Progenitor cell of endocrine pancreas (in vitro differentiated cells): ENCODE measurements around the gene PRRG4. TPM values are rescaled to one million over a fixed set of nuclear protein-coding genes. Genes with fewer than 3 reads are reported as not detected.
"Not testable (repeated sequence)": the region's sequence is repeated elsewhere in the genome, so short reads cannot be mapped to it uniquely, and the experiment has no call there.

Experiments
- DNase-seq: peaks from one replicate; pipeline ENCODE4 v3.0.0; 2021; ENCODE audit warnings: low spot score; ENCODE audit not compliant: unreplicated experiment
- H3K27ac Mint-ChIP-seq: 2 replicates; pipeline ENCODE4 v1.8.0; 2021; ENCODE audit warnings: mild to moderate bottlenecking, moderate library complexity, mixed read lengths
- H3K27me3 Mint-ChIP-seq: 2 replicates; pipeline ENCODE4 v1.8.0; 2021; ENCODE audit warnings: mixed read lengths
- H3K36me3 Mint-ChIP-seq: 2 replicates; pipeline ENCODE4 v1.8.0; 2022; ENCODE audit warnings: mixed read lengths; ENCODE audit not compliant: insufficient read depth
- H3K4me1 Mint-ChIP-seq: 2 replicates; pipeline ENCODE4 v1.8.0; 2021; ENCODE audit warnings: low read depth, mixed read lengths
- H3K4me3 Mint-ChIP-seq: 2 replicates; pipeline ENCODE4 v1.8.0; 2021; ENCODE audit warnings: low read depth, mild to moderate bottlenecking, moderate library complexity, mixed read lengths
- H3K9me3 Mint-ChIP-seq: 2 replicates; pipeline ENCODE4 v1.8.0; 2021; ENCODE audit warnings: low read depth, mixed read lengths
- total RNA-seq: library from RNA; stranded (reverse); gene quantifications from 2 replicates; pipeline ENCODE4 v1.2.1, GENCODE V29; 2021
- TF ChIP-seq, protein P1 (sequence below): fragments of 200-600 bp; sonication (generic); IDR thresholded peaks from one replicate; pipeline ENCODE4 v1.5.0; 2021; ENCODE audit warnings: antibody characterized with exemption, mild to moderate bottlenecking; ENCODE audit not compliant: unreplicated experiment

Gene PRRG4
- total RNA-seq, 1 donor from 2014 or later: 0.67 TPM

GRCh38 chr11:32821917-32822560 is 7.7 kb upstream of the PRRG4 start:
- no peak for DNase-seq
- H3K27me3 Mint-ChIP-seq: peaks cover 6% of the 10 kb centered on the region
- H3K4me1 Mint-ChIP-seq: no peaks in the 10 kb centered on the region
- no peak overlapping the region for H3K27ac Mint-ChIP-seq
- H3K9me3 Mint-ChIP-seq: no peaks in the 10 kb centered on the region
- TF ChIP-seq, protein P1, sequence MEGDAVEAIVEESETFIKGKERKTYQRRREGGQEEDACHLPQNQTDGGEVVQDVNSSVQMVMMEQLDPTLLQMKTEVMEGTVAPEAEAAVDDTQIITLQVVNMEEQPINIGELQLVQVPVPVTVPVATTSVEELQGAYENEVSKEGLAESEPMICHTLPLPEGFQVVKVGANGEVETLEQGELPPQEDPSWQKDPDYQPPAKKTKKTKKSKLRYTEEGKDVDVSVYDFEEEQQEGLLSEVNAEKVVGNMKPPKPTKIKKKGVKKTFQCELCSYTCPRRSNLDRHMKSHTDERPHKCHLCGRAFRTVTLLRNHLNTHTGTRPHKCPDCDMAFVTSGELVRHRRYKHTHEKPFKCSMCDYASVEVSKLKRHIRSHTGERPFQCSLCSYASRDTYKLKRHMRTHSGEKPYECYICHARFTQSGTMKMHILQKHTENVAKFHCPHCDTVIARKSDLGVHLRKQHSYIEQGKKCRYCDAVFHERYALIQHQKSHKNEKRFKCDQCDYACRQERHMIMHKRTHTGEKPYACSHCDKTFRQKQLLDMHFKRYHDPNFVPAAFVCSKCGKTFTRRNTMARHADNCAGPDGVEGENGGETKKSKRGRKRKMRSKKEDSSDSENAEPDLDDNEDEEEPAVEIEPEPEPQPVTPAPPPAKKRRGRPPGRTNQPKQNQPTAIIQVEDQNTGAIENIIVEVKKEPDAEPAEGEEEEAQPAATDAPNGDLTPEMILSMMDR: no peak
- no peaks in the 10 kb centered on the region for H3K36me3 Mint-ChIP-seq
- no peak overlapping the region for H3K4me3 Mint-ChIP-seq

GRCh38 chr11:32823617-32824016 is 6.1 kb upstream of the PRRG4 start:
- H3K27ac Mint-ChIP-seq, H3K36me3 Mint-ChIP-seq, H3K4me3 Mint-ChIP-seq, H3K4me1 Mint-ChIP-seq, H3K9me3 Mint-ChIP-seq, DNase-seq: not testable (repeated sequence)
- H3K27me3 Mint-ChIP-seq: peaks cover 15% of the 10 kb centered on the region

- no peak overlapping the region for H3K4me3 Mint-ChIP-seq
- H3K27me3 Mint-ChIP-seq: peaks cover 32% of the 10 kb centered on the region
- no peaks in the 10 kb centered on the region for H3K36me3 Mint-ChIP-seq
- H3K4me1 Mint-ChIP-seq: peaks cover 4% of the 10 kb centered on the region
- no peak for DNase-seq
- TF ChIP-seq, protein P1: no peak
- H3K27ac Mint-ChIP-seq: no peak overlapping the region
- no peaks in the 10 kb centered on the region for H3K9me3 Mint-ChIP-seq
These were observed 3.6 kb upstream of the PRRG4 start for GRCh38 chr11:32826113-32826512.

DNA sequence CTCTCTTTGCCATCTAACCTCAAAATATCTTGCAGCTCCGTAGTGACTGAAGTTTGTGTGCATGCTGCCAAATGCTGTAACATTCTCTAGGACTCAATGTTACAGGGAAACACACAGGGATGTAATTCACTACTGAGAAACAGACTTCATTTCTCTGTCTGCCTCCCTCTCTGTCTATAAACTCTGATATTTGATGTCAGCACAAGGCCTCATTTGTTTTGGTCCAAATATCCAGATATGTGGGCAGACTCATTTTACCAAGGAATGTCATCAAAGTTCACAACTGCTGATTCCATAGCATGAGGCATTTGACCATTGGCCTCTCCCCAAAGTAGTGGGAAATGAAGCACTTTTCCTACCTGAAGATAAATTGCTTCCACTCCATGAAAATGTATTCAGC is 2.5 kb upstream of the PRRG4 start:
- peaks cover 6% of the 10 kb centered on the region for H3K4me1 Mint-ChIP-seq
- TF ChIP-seq, protein P1: no peak
- no peak overlapping the region for H3K27ac Mint-ChIP-seq
- H3K36me3 Mint-ChIP-seq: no peaks in the 10 kb centered on the region
- peaks cover 38% of the 10 kb centered on the region for H3K27me3 Mint-ChIP-seq
- H3K9me3 Mint-ChIP-seq: no peaks in the 10 kb centered on the region
- no peak for DNase-seq
- no peak overlapping the region for H3K4me3 Mint-ChIP-seq

DNA sequence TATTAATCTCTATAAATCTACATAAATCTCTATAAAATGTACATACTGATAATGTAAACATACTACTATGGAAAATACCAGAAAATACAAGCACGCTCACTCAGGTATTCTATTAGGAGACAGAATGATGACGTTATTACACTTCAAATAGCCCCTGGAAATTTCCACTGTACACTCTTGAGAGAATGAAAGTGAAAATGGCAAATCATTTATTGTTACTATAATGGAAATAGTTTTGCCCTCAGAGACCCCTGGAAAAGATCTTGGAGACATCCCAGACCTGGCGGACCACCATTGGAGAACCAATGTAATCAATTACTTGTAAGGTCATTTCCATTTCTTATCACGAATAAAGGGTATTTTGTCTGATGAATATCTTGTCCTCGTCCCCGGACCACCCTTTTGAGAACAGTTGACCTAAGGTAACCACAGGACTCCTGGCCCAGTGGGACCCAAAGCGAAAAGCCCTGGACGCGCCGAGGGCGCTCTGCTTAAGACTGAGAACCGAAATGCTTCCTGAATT is 509 bp upstream of the PRRG4 start:
- peak overlapping the region; percentile 82 for H3K4me3 Mint-ChIP-seq
- H3K36me3 Mint-ChIP-seq: no peaks in the 10 kb centered on the region
- no peaks in the 10 kb centered on the region for H3K9me3 Mint-ChIP-seq
- peaks cover 6% of the 10 kb centered on the region for H3K4me1 Mint-ChIP-seq
- no peak for DNase-seq
- no peak overlapping the region for H3K27ac Mint-ChIP-seq
- H3K27me3 Mint-ChIP-seq: peaks cover 51% of the 10 kb centered on the region
- TF ChIP-seq, protein P1: no peak

- peaks cover 51% of the 10 kb centered on the region for H3K27me3 Mint-ChIP-seq
- peak overlapping the region; percentile 82 for H3K4me3 Mint-ChIP-seq
- no peak overlapping the region for H3K27ac Mint-ChIP-seq
- no peaks in the 10 kb centered on the region for H3K9me3 Mint-ChIP-seq
- no peak for DNase-seq
- TF ChIP-seq, protein P1: no peak
- no peaks in the 10 kb centered on the region for H3K36me3 Mint-ChIP-seq
- H3K4me1 Mint-ChIP-seq: peaks cover 6% of the 10 kb centered on the region
These were observed 649 bp downstream of the PRRG4 start for GRCh38 chr11:32830413-32830738.
